NT2/D1 (cell line): Measurements from ENCODE around the gene CRAMP1.

Source experiments
- DNase-seq: peaks from one replicate; pipeline ENCODE4 v3.0.0-alpha.2; 2011; ENCODE audit warnings: low read depth, low spot score
- H3K27me3 ChIP-seq: 2 replicates; pipeline ENCODE4 v1.6.0; 2011; ENCODE audit warnings: mild to moderate bottlenecking; ENCODE audit not compliant: insufficient read length, insufficient read depth
- H3K36me3 ChIP-seq: 2 replicates; pipeline ENCODE4 v1.6.1; 2011; ENCODE audit warnings: mild to moderate bottlenecking, low read length, mixed read lengths; ENCODE audit not compliant: insufficient read depth, insufficient read length
- H3K4me1 ChIP-seq: 2 replicates; pipeline ENCODE4 v1.5.1; 2011; ENCODE audit not compliant: insufficient read depth, insufficient read length
- H3K4me3 ChIP-seq: 2 replicates; pipeline ENCODE4 v1.5.1; 2011; ENCODE audit warnings: low read depth; ENCODE audit not compliant: insufficient read length
- H3K9ac ChIP-seq: 2 replicates; pipeline ENCODE4 v1.6.0; 2011; ENCODE audit warnings: low read depth; ENCODE audit not compliant: insufficient read length
- H3K9me3 ChIP-seq: 2 replicates; pipeline ENCODE4 v1.5.1; 2011; ENCODE audit warnings: mild to moderate bottlenecking, low read length; ENCODE audit not compliant: insufficient read depth
- SUZ12 ChIP-seq: IDR thresholded peaks from 2 replicates; pipeline ENCODE4 v1.6.1; 2011; ENCODE audit not compliant: insufficient read length, insufficient read depth; ENCODE audit errors: extremely low read depth
- YY1 ChIP-seq: IDR thresholded peaks from 2 replicates; pipeline ENCODE4 v1.6.1; 2011; ENCODE audit not compliant: insufficient read length, insufficient read depth
- ZNF274 ChIP-seq: IDR thresholded peaks from 2 replicates; pipeline ENCODE4 v1.6.1; 2011; ENCODE audit warnings: mild to moderate bottlenecking, low read depth, low read length

The CRAMP1 gene

GRCh38 chr16:1669698-1670097, 57.5 kb downstream of the CRAMP1 start:
- Histone ChIP-seq H3K9ac (no peak overlapping the region), H3K4me3 (no peak overlapping the region), H3K27me3 (no peaks in the 10 kb centered on the region), H3K36me3 (peaks cover 97% of the 10 kb centered on the region), H3K4me1 (no peaks in the 10 kb centered on the region), H3K9me3 (no peaks in the 10 kb centered on the region)
- no peak for TF ChIP-seq ZNF274
- TF ChIP-seq YY1, result no peak
- no peak for TF ChIP-seq SUZ12
- no peak for DNase-seq

DNA sequence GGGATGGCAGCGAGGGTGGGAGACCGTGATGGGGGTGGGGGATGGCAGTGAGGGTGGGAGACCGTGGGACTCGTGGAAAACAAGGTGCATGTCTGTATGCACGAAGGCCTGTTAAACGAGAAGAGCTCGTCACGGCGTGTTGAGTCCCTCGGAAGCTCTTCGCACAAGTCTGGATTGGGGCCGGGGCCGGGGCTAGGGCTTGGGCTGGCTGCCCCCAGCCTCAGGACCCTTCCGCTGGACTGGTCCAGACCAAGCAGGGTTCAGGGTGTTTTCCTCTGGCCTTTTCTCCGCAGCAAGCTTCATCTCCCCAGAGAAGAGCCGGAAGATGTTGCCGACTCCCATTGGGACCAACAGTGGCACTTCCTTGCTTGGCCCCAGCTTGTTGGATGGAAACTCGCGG, 58.2 kb downstream of the CRAMP1 start:
- H3K36me3 ChIP-seq, result peaks cover 97% of the 10 kb centered on the region
- no peaks in the 10 kb centered on the region for H3K9me3 ChIP-seq
- H3K9ac ChIP-seq, result no peak overlapping the region
- H3K4me3 ChIP-seq, result no peak overlapping the region
- DNase-seq, result no peak
- no peaks in the 10 kb centered on the region for H3K4me1 ChIP-seq
- TF ChIP-seq YY1 (no peak), SUZ12 (no peak), ZNF274 (no peak)
- H3K27me3 ChIP-seq, result no peaks in the 10 kb centered on the region

- DNase-seq, result no peak
- H3K9me3 ChIP-seq, result no peaks in the 10 kb centered on the region
- H3K36me3 ChIP-seq, result peaks cover 97% of the 10 kb centered on the region
- H3K4me3 ChIP-seq, result no peak overlapping the region
- no peaks in the 10 kb centered on the region for H3K27me3 ChIP-seq
- no peaks in the 10 kb centered on the region for H3K4me1 ChIP-seq
- no peak overlapping the region for H3K9ac ChIP-seq
- TF ChIP-seq SUZ12, result no peak
These were observed 58.7 kb downstream of the CRAMP1 start for GRCh38 chr16:1670866-1671265.

DNA sequence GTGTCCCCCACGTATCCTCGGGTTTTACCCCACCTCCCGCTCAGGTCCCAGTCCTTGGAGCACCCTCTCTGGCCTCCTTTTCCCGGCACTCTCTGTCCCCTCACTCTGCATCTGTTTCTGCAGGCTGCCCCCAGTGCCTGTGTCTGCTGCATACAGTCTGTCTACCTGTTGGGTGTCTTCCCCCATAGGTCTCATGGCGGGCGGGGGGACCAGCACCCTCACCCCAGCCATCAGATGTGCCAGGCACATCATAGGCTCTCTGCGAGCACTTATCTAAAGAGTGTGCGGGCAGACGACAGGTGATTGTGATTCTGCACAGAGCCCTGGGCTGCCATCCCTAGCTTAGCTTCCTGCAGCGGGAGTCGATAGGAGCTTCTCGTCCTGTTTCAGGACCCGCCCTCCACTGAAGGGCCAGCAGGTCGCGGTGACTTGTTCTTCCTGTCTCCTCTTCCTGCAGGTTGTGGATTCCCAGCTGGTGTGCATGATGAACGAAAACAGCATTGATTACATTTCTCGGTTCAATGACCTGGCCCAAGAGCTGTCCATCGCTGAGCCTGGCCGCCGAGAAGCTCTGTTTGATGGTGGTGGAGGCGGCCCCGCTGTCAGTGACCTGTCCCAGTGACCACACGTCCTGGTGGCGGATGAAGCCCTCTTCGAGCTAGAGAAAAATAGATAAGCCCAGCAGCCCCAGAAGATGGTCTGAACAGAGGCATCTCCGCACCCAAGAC, 61.4 kb downstream of the CRAMP1 start:
- TF ChIP-seq YY1, result no peak
- no peak for TF ChIP-seq ZNF274
- TF ChIP-seq SUZ12, result no peak
- no peak overlapping the region for H3K9ac ChIP-seq
- no peaks in the 10 kb centered on the region for H3K4me1 ChIP-seq
- H3K27me3 ChIP-seq, result no peaks in the 10 kb centered on the region
- H3K36me3 ChIP-seq, result peaks cover 73% of the 10 kb centered on the region
- no peaks in the 10 kb centered on the region for H3K9me3 ChIP-seq
- H3K4me3 ChIP-seq, result no peak overlapping the region
- no peak for DNase-seq

- Histone ChIP-seq H3K36me3 (peaks cover 66% of the 10 kb centered on the region), H3K27me3 (no peaks in the 10 kb centered on the region), H3K9me3 (no peaks in the 10 kb centered on the region), H3K9ac (no peak overlapping the region), H3K4me1 (no peaks in the 10 kb centered on the region), H3K4me3 (no peak overlapping the region)
- no peak for TF ChIP-seq YY1
- no peak for TF ChIP-seq ZNF274
- DNase-seq, result no peak
These were observed 62.1 kb downstream of the CRAMP1 start for GRCh38 chr16:1674306-1674705.

DNA sequence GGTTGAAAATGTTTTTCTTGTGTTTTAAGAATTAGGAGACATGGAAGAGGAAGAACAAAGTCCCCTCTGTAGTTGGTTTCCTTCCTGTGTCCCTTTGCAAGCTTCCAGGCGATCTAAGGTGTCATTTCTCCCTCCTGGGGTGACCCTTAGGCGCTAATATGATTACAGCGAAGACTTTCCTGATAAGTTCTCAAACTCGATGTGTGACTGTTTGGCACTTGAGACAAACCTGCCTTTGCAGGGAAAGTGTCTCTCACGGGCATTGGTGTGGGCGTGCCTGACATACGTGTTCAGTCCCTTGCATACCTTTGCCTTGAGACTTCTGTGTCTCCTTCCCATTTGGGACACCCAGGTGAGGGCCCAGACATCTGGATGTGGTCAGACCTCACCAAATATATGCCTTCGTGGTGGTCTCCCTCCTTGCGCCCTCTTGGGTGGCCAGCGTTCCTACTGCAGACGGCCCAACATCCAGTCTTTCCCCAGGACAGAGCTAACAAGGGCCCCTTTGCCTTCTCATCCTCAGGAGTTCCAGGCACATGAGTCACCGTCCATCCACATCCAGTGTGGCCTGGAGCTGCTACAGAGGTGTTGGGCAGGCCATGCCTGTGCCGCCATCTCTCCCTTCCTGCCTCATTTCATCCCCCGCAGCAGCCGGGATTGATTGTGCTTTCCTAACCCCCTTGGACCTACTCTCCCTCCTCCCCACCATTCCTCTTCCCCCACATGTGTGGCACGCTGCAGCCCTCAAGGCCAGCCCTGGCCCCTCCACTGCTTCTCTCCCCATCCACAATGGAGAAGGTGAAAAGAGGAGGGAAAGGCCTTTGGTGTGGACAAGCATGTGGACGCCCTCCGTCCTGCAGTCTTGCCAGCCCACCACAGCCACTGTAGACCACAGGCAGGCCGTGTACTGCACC, 62.8 kb downstream of the CRAMP1 start:
- H3K4me3 ChIP-seq, result no peak overlapping the region
- H3K9ac ChIP-seq, result no peak overlapping the region
- H3K27me3 ChIP-seq, result no peaks in the 10 kb centered on the region
- H3K9me3 ChIP-seq, result no peaks in the 10 kb centered on the region
- H3K36me3 ChIP-seq, result peaks cover 62% of the 10 kb centered on the region
- TF ChIP-seq SUZ12, result no peak
- TF ChIP-seq ZNF274, result no peak
- no peak for TF ChIP-seq YY1
- no peaks in the 10 kb centered on the region for H3K4me1 ChIP-seq
- DNase-seq, result no peak

GRCh38 chr16:1676661-1677060, 64.5 kb downstream of the CRAMP1 start:
- H3K4me1 ChIP-seq, result peaks cover 2% of the 10 kb centered on the region
- TF ChIP-seq ZNF274, result no peak
- TF ChIP-seq SUZ12, result no peak
- TF ChIP-seq YY1, result no peak
- DNase-seq, result no peak
- no peaks in the 10 kb centered on the region for H3K27me3 ChIP-seq
- H3K36me3 ChIP-seq, result peaks cover 64% of the 10 kb centered on the region
- no peaks in the 10 kb centered on the region for H3K9me3 ChIP-seq
- H3K9ac ChIP-seq, result no peak overlapping the region
- no peak overlapping the region for H3K4me3 ChIP-seq
